ES-I3 (cell line): Measurements from ENCODE around the gene IFITM1.
"Not testable (repeated sequence)": the region's sequence is repeated elsewhere in the genome, so short reads cannot be mapped to it uniquely, and the experiment has no call there.

ENCODE experiments used
- H3K36me3 ChIP-seq: 2 replicates; pipeline ENCODE4 v1.6.1; 2013; ENCODE audit warnings: mild to moderate bottlenecking, low read length, control low read depth, moderate library complexity; ENCODE audit not compliant: insufficient read depth
- H3K4me1 ChIP-seq: 2 replicates; pipeline ENCODE4 v1.6.1; 2013; ENCODE audit warnings: mild to moderate bottlenecking, control low read depth, low read length; ENCODE audit not compliant: insufficient read depth
- H3K9ac ChIP-seq: 2 replicates; pipeline ENCODE4 v1.6.1; 2013; ENCODE audit warnings: low read depth, mild to moderate bottlenecking, low read length, moderate library complexity
- H3K9me3 ChIP-seq: 2 replicates; pipeline ENCODE4 v1.6.1; 2013; ENCODE audit warnings: mild to moderate bottlenecking, low read length, moderate library complexity; ENCODE audit not compliant: control insufficient read depth, insufficient read depth

Gene IFITM1

GRCh38 chr11:313787-314553 is at the start of gene IFITM1:
TSS of gene IFITM1 (plus strand) at chr11:314040. CDS start at chr11:314171, 131 bp downstream.
- H3K4me1 ChIP-seq, result peaks cover 33% of the 10 kb centered on the region
- H3K9me3 ChIP-seq, result no peaks in the 10 kb centered on the region
- H3K36me3 ChIP-seq, result no peaks in the 10 kb centered on the region
- peak within 1 kb of the TSS; percentile 73 for H3K9ac ChIP-seq

- Histone ChIP-seq H3K9ac (no peak overlapping the region), H3K36me3 (no peaks in the 10 kb centered on the region), H3K4me1 (peaks cover 6% of the 10 kb centered on the region), H3K9me3 (no peaks in the 10 kb centered on the region; the same call in 1 of the 2 replicates)
Observed at GRCh38 chr11:266676-267439, 47.0 kb upstream of the IFITM1 start.

DNA sequence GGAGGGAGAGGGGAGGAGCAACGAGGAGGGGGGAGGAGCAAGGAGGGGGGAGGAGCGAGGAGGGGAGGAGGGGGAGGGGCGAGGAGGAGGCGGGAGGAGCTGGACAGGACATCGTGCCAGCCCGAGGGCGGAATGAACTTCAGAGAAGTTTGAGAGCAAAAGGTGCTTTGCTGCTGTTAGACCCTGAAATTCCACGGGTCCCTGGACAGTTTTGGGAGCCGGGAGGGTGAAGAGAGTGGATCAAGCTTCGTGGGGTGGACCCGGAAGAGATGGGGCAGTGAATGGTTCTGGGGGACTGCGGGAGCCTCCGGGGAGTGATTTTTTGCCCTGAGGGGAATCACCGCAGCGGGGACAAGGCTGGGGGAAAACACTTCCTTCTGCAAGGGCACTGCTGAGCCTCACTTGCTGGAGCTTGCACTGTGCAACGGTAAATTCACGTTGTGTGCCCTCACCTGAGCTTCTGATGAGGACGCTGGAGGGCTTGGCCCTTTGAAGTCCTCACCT is 46.3 kb upstream of the IFITM1 start:
- Histone ChIP-seq H3K4me1 (peaks cover 6% of the 10 kb centered on the region), H3K9ac (peak overlapping the region; percentile 44; the same call in 1 of the 2 replicates), H3K9me3 (no peaks in the 10 kb centered on the region), H3K36me3 (no peaks in the 10 kb centered on the region)

DNA sequence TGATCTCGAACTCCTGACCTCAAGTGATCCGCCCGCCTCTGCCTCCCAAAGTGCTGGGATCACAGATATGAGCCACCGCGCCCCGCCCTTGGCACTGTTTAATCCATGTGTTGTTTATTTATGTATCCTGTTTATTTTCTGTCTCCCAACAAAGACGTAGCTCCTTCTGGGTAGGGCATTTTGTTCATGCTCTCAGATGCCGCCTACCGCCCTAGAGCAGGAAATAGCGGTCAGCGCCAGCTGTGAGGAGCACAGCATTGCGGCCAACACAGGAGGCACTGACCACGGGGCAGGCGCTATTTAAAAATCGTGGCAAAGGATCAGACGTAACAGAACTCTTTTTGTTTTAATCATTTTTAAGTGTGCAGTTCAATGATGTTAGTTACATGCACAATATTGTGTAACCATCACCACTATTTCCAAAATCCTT is 45.1 kb upstream of the IFITM1 start:
- not testable (repeated sequence) for H3K9ac ChIP-seq, H3K9me3 ChIP-seq

GRCh38 chr11:269146-269890 is 44.5 kb upstream of the IFITM1 start:
- Histone ChIP-seq H3K36me3 (no peaks in the 10 kb centered on the region), H3K4me1 (peaks cover 6% of the 10 kb centered on the region), H3K9me3 (no peaks in the 10 kb centered on the region), H3K9ac (peak overlapping the region; percentile 2)

More for the DNA sequence above, 45.1 kb upstream of the IFITM1 start:
- H3K36me3 ChIP-seq, H3K4me1 ChIP-seq: not testable (repeated sequence)

DNA sequence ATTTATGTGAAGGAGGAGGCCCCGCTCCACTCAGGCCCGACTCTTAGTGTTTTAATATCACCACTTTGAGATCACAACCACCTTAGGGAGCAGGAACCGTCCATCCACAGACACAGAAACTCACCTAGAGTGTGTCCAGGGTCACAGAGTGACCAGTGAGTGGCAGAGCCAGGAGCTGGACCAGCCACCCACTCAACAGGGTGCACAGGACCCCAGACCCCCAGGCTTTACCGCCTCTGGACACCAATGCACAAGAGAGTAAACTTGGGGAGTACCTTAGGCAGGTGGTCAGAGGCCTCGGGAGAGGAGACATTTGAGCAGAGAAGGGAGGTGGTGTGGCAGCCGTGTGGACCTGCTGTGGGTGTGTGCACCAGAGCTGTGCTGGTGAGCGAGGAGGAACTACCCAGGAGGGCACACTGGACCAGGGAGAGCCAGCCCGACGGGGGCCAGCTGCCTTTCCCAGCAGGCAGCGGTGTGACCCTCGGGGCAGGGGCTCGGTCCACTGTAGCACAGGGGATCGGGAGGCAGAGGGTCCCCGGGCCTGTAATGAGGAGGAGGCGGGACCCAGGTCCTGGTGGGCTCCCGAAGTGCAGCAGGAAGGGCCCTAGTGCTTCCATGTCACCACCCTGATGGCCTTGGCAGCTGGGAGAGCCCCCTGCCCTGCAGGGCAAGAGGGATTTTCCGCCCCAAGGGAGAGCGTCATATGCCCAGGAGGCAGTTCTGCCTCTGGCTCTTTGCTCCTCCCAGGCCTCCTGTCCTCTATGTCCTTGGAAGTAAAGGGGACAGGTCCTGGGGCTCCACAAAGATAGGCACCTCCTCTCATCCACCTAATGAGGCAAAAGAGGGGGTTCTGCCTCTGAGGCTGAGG is 43.2 kb upstream of the IFITM1 start:
- Histone ChIP-seq H3K9me3 (no peaks in the 10 kb centered on the region), H3K4me1 (peaks cover 6% of the 10 kb centered on the region), H3K9ac (no peak overlapping the region), H3K36me3 (no peaks in the 10 kb centered on the region)

GRCh38 chr11:271319-271715 is 42.5 kb upstream of the IFITM1 start:
- peaks cover 6% of the 10 kb centered on the region for H3K4me1 ChIP-seq
- no peaks in the 10 kb centered on the region for H3K36me3 ChIP-seq
- peaks cover 2% of the 10 kb centered on the region; the same call in 1 of the 2 replicates for H3K9me3 ChIP-seq
- H3K9ac ChIP-seq, result no peak overlapping the region

GRCh38 chr11:272195-272930 is 41.5 kb upstream of the IFITM1 start:
- Histone ChIP-seq H3K36me3 (no peaks in the 10 kb centered on the region), H3K9ac (no peak overlapping the region), H3K4me1 (peaks cover 6% of the 10 kb centered on the region), H3K9me3 (peaks cover 4% of the 10 kb centered on the region; the same call in 1 of the 2 replicates)

GRCh38 chr11:272931-273198 is 41.0 kb upstream of the IFITM1 start:
- peaks cover 4% of the 10 kb centered on the region; the same call in 1 of the 2 replicates for H3K9me3 ChIP-seq
- H3K9ac ChIP-seq, result no peak overlapping the region
- H3K4me1 ChIP-seq, result peaks cover 6% of the 10 kb centered on the region
- no peaks in the 10 kb centered on the region for H3K36me3 ChIP-seq

GRCh38 chr11:276219-276618 is 37.6 kb upstream of the IFITM1 start:
- Histone ChIP-seq H3K9me3 (peaks cover 4% of the 10 kb centered on the region; the same call in 1 of the 2 replicates), H3K4me1 (no peaks in the 10 kb centered on the region), H3K9ac (no peak overlapping the region), H3K36me3 (no peaks in the 10 kb centered on the region)

DNA sequence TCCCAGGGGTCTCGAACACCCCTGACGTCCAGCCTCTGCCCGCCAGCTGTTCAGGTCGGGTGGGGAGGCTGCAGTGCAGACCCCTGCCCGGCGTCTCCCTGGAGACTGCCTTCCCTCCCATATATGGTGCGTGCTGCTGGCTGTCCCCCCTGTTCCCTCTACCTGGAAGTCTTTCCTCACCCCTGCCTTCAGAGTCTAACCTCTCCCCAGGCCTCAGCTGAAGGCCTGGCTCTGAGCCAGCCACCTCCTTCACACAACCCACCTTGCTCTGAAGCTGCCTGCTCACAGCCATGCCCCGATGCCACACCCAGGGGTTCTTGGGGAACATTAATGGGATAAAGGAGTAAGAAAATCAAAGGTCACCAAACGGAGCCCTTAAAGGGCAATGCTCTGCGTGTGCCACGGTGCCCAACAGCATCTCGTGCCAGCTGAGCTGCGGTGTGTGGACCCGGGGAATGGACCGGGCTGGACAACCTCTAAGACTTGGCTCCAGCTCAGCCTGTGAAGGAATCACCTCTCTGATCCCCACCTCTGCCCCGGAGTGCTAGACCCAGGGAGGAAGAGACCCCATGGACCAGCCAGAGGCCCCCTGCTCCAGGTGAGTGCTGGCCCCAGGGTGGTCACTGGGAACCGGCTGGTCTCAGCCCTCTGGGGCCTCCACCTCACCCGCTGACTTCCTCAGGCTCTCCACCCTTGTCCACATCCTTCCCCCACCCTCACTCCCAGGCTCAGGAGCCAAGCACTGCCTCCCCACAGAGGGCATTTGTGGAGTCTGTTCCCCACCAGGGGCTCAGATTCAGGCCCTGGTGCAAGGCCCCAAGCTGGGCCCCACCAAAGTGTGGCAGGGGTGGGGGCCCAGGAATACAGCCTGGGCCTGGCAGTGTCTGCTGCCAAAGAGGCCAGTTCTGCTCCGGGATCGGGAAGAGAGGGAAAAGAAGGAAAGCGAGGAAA is 35.6 kb upstream of the IFITM1 start, which contains the start of gene NLRP6:
TSS of gene NLRP6 (plus strand) at position 407 of the 951 bp plus-strand sequence. CDS start at position 570, 163 bp downstream.
- H3K9me3 ChIP-seq, result peaks cover 4% of the 10 kb centered on the region; the same call in 1 of the 2 replicates
- H3K9ac ChIP-seq, result no peak within 1 kb of the TSS; the same call in 1 of the 2 replicates
- H3K4me1 ChIP-seq, result no peaks in the 10 kb centered on the region
- H3K36me3 ChIP-seq, result no peaks in the 10 kb centered on the region
